OCI-LY7 (cell line): ENCODE results near the gene DUSP22. TPM values are rescaled to one million over a fixed set of nuclear protein-coding genes. Genes with fewer than 3 reads are reported as not detected.

Experiments
- BruUV-seq: library from RNA; stranded (reverse); fragments of 400-500 nt; replicated peaks from 2 replicates; lab custom pipeline; 2021; lab: Mats Ljungman, UMichigan
- CTCF ChIA-PET: fragments of 300-600 bp; sonication (Branson Sonifier 250); formaldehyde crosslinking; loops from one replicate; lab custom pipeline; 2022; ENCODE audit warnings: antibody characterized with exemption; ENCODE audit not compliant: unreplicated experiment; lab: Charles Lee
- POLR2A ChIA-PET: fragments of 300-600 bp; sonication (Branson Sonifier 250); formaldehyde crosslinking; loops from one replicate; lab custom pipeline; 2022; ENCODE audit warnings: antibody characterized with exemption; lab: Charles Lee
- DNase-seq: peaks from one replicate; pipeline ENCODE4 v3.0.0-alpha.2; 2015; ENCODE audit warnings: low spot score
- H2AFZ ChIP-seq: fragments of 200-600 bp; sonication (generic), shearing (Covaris generic); 2 replicates; pipeline ENCODE4 v1.6.1; 2014; ENCODE audit warnings: mild to moderate bottlenecking, antibody characterized with exemption, low read length, moderate library complexity
- H3K27ac ChIP-seq: fragments of 200-600 bp; sonication (generic); 2 replicates; pipeline ENCODE4 v1.5.1; 2014; ENCODE audit warnings: mixed run types, low read depth, mild to moderate bottlenecking, moderate library complexity, low read length, inconsistent platforms; ENCODE audit not compliant: poor library complexity, severe bottlenecking
- H3K36me3 ChIP-seq: fragments of 200-600 bp; sonication (generic); 2 replicates; pipeline ENCODE4 v1.6.1; 2014; ENCODE audit warnings: mild to moderate bottlenecking, antibody characterized with exemption, low read length, moderate library complexity, mixed read lengths; ENCODE audit not compliant: insufficient read depth
- H3K4me1 ChIP-seq: fragments of 200-600 bp; sonication (generic); 2 replicates; pipeline ENCODE4 v1.5.1; 2014; ENCODE audit warnings: mild to moderate bottlenecking, low read length; ENCODE audit not compliant: insufficient read depth, poor library complexity, severe bottlenecking
- H3K4me2 ChIP-seq: fragments of 200-600 bp; sonication (generic); 2 replicates; pipeline ENCODE4 v1.6.1; 2014; ENCODE audit warnings: mild to moderate bottlenecking, low read length
- H3K4me3 ChIP-seq: fragments of 200-600 bp; sonication (generic); 2 replicates; pipeline ENCODE4 v1.5.1; 2014; ENCODE audit warnings: mild to moderate bottlenecking, low read depth, low read length; ENCODE audit not compliant: poor library complexity, severe bottlenecking
- H3K79me2 ChIP-seq: fragments of 200-600 bp; sonication (generic); 2 replicates; pipeline ENCODE4 v1.6.1; 2016; ENCODE audit warnings: low read depth, mild to moderate bottlenecking, low read length, moderate library complexity, mixed read lengths; ENCODE audit not compliant: insufficient read depth
- H3K9me2 ChIP-seq: fragments of 200-600 bp; sonication (generic); 2 replicates; pipeline ENCODE4 v1.6.1; 2016; ENCODE audit warnings: mild to moderate bottlenecking, low read length, mixed read lengths; ENCODE audit not compliant: insufficient read depth
- H3K9me3 ChIP-seq: fragments of 200-600 bp; sonication (generic); 2 replicates; pipeline ENCODE4 v1.6.1; 2014; ENCODE audit warnings: mild to moderate bottlenecking, mixed run types, low read length, mixed read lengths
- H4K20me1 ChIP-seq: fragments of 200-600 bp; sonication (generic); 2 replicates; pipeline ENCODE4 v1.6.1; 2014; ENCODE audit warnings: mild to moderate bottlenecking, antibody characterized with exemption, low read length, moderate library complexity, mixed read lengths; ENCODE audit not compliant: insufficient read depth
- CTCF ChIP-seq: fragments of 200-600 bp; sonication (generic); conservative IDR thresholded peaks from 2 replicates; pipeline ENCODE4 v1.5.1; 2014; ENCODE audit warnings: mild to moderate bottlenecking, antibody characterized with exemption, low read length, moderate library complexity, mixed read lengths
- EZH2phosphoT487 ChIP-seq: fragments of 200-600 bp; sonication (generic); IDR thresholded peaks from 2 replicates; pipeline ENCODE4 v1.6.1; 2018; ENCODE audit warnings: low read depth, borderline replicate concordance, mild to moderate bottlenecking, mixed run types, antibody characterized with exemption, low read length, moderate library complexity, mixed read lengths
- intact Hi-C: fragments of 100-400 bp; cut with micrococcal nuclease; formaldehyde crosslinking; loops from one replicate; pipeline ENCODE4 v1.10.0; 2022; ENCODE audit not compliant: unreplicated experiment
- total RNA-seq, 2 experiments: library from RNA; depleted of rRNA in 1 of 2; stranded (reverse); fragments of >200 nt in 1 of 2; shearing (Covaris generic) in 1 of 2; gene quantifications; 2 replicates each; pipeline ENCODE4 v1.2.3, GENCODE V29; 2014 to 2022

DUSP22 gene
- total RNA-seq, 2 experiments from 2014 or later: 149 to 171 TPM

GRCh38 chr6:326896-327537 is 34.7 kb downstream of the DUSP22 start:
- Histone ChIP-seq H2AFZ (no peak overlapping the region), H3K4me3 (peak overlapping the region; percentile 58), H3K4me1 (peaks cover 98% of the 10 kb centered on the region), H3K9me2 (no peaks in the 10 kb centered on the region), H3K4me2 (peak overlapping the region; percentile 77), H3K79me2 (peaks cover 73% of the 10 kb centered on the region), H3K36me3 (peaks cover 33% of the 10 kb centered on the region; the same call in 1 of the 2 replicates), H3K9me3 (no peaks in the 10 kb centered on the region), H4K20me1 (no peaks in the 10 kb centered on the region), H3K27ac (peak overlapping the region; percentile 98)
- intact Hi-C loops: no loop called here
- BruUV-seq: no TSS peak
- no peak for TF ChIP-seq CTCF
- TF ChIP-seq EZH2phosphoT487: no peak
- DNase-seq: no peak
- ChIA-PET CTCF (interaction anchor here (0.6 to 1.6 kb wide), 3 partner anchors 10 to 109 kb away, joined by 3 to 4 read pairs (median 4); no protein-coding TSS in a partner anchor), POLR2A (interaction anchor here (0.8 to 7.6 kb wide), 12 partner anchors 9 to 109 kb away, joined by 3 to 69 read pairs (median 6); partner anchors contain the start of gene DUSP22)

- Histone ChIP-seq H3K4me3 (peak overlapping the region; percentile 58), H3K36me3 (peaks cover 37% of the 10 kb centered on the region; the same call in 1 of the 2 replicates), H2AFZ (peak overlapping the region; percentile 2; the same call in 1 of the 2 replicates), H4K20me1 (no peaks in the 10 kb centered on the region), H3K4me1 (peaks cover 98% of the 10 kb centered on the region), H3K79me2 (peaks cover 74% of the 10 kb centered on the region), H3K9me2 (no peaks in the 10 kb centered on the region), H3K9me3 (no peaks in the 10 kb centered on the region), H3K27ac (peak overlapping the region; percentile 98), H3K4me2 (peak overlapping the region; percentile 77)
- CTCF ChIA-PET: interaction anchor here (0.6 to 1.6 kb wide), 4 partner anchors 13 to 109 kb away, joined by 3 to 7 read pairs (median 4); no protein-coding TSS in a partner anchor
- DNase-seq: no peak
- no peak for TF ChIP-seq CTCF
- TF ChIP-seq EZH2phosphoT487: no peak
- intact Hi-C loops: loop anchor here (1.0 to 2.0 kb wide), 5 partner anchors 21 to 109 kb away; partner anchors contain the start of gene IRF4
- POLR2A ChIA-PET: interaction anchor here (0.7 to 7.6 kb wide), 23 partner anchors 9 to 137 kb away, joined by 3 to 77 read pairs (median 6); partner anchors contain the start of gene DUSP22
- BruUV-seq: TSS peak; percentile 98
These were observed 35.3 kb downstream of the DUSP22 start for GRCh38 chr6:327538-328116.
